Caco-2 (cell line): Measurements from ENCODE around the gene MTOR. TPM values are rescaled to one million over a fixed set of nuclear protein-coding genes. Genes with fewer than 3 reads are reported as not detected.

Experiments used
- BruUV-seq: library from RNA; stranded (reverse); fragments of 400-500 nt; replicated peaks from 2 replicates; lab custom pipeline; 2021; lab: Mats Ljungman, UMichigan
- CTCF ChIA-PET: fragments of 300-600 bp; sonication (Branson Sonifier 250); formaldehyde crosslinking; loops from one replicate; lab custom pipeline; 2022; ENCODE audit warnings: antibody characterized with exemption; lab: Charles Lee
- POLR2A ChIA-PET: fragments of 300-600 bp; sonication (Branson Sonifier 250); formaldehyde crosslinking; loops from one replicate; lab custom pipeline; 2022; ENCODE audit warnings: antibody characterized with exemption; lab: Charles Lee
- DNase-seq, 2 experiments: peaks; one replicate each; pipeline versions ENCODE4 v3.0.0 to v3.0.0-alpha.2; 2020 to 2022
- H3K27me3 ChIP-seq: replicated peaks from 2 replicates; pipeline ENCODE4 v1.6.0; 2011; ENCODE audit warnings: low read length; ENCODE audit not compliant: control insufficient read depth, insufficient read depth
- H3K36me3 ChIP-seq: 2 replicates; pipeline ENCODE4 v1.5.1; 2011; ENCODE audit warnings: low read length; ENCODE audit not compliant: control insufficient read depth, insufficient read depth
- H3K4me1 ChIP-seq: fragments of 250-450 bp; sonication (Bioruptor Pico); 2 replicates; pipeline ENCODE4 v1.5.1; 2020; ENCODE audit warnings: mild to moderate bottlenecking
- H3K4me3 ChIP-seq: 2 replicates; pipeline ENCODE4 v1.5.1; 2011; ENCODE audit warnings: low read depth, mild to moderate bottlenecking, control low read depth, low read length
- H3K9me3 ChIP-seq: fragments of 250-450 bp; sonication (Bioruptor Pico); 2 replicates; pipeline ENCODE4 v1.5.1; 2020; ENCODE audit warnings: mild to moderate bottlenecking, moderate library complexity
- H3K27ac Mint-ChIP-seq: one replicate; pipeline ENCODE4 v1.8.0; 2022; ENCODE audit warnings: mixed read lengths; ENCODE audit not compliant: unreplicated experiment
- H3K27me3 Mint-ChIP-seq: one replicate; pipeline ENCODE4 v1.8.0; 2022; ENCODE audit warnings: mixed read lengths; ENCODE audit not compliant: insufficient read depth, unreplicated experiment
- H3K36me3 Mint-ChIP-seq: one replicate; pipeline ENCODE4 v1.8.0; 2022; ENCODE audit warnings: mild to moderate bottlenecking, mixed read lengths; ENCODE audit not compliant: insufficient read depth, unreplicated experiment
- H3K4me1 Mint-ChIP-seq: one replicate; pipeline ENCODE4 v1.8.0; 2022; ENCODE audit warnings: low read depth, mixed read lengths; ENCODE audit not compliant: unreplicated experiment
- H3K4me3 Mint-ChIP-seq: one replicate; pipeline ENCODE4 v1.8.0; 2022; ENCODE audit warnings: mild to moderate bottlenecking, moderate library complexity, mixed read lengths; ENCODE audit not compliant: unreplicated experiment
- H3K9me3 Mint-ChIP-seq: one replicate; pipeline ENCODE4 v1.8.0; 2022; ENCODE audit warnings: mixed read lengths; ENCODE audit not compliant: unreplicated experiment
- CTCF ChIP-seq, 2 experiments: fragments of 200-600 bp in 1 of 2; IDR thresholded peaks; 1 replicate in 1 of 2; 2 replicates in 1 of 2; pipeline versions ENCODE4 v1.5.1 to v1.8.0; 2011 to 2022; ENCODE audit warnings: antibody characterized with exemption in 1 of 2, control low read depth in 1 of 2, inconsistent platforms in 1 of 2, low read depth in 1 of 2, low read length in 1 of 2, mild to moderate bottlenecking in 1 of 2, moderate library complexity in 1 of 2; ENCODE audit not compliant: insufficient read depth in 1 of 2, severe bottlenecking in 1 of 2, unreplicated experiment in 1 of 2
- intact Hi-C: fragments of 100-400 bp; cut with micrococcal nuclease; formaldehyde crosslinking; loops from one replicate; pipeline ENCODE4 v1.10.0; 2022; ENCODE audit not compliant: unreplicated experiment
- total RNA-seq: library from RNA; stranded (reverse); gene quantifications from 2 replicates; pipeline ENCODE4 v1.2.3, GENCODE V29; 2022

MTOR gene
- total RNA-seq, 1 experiment from 2014 or later: 45.7 TPM

DNA sequence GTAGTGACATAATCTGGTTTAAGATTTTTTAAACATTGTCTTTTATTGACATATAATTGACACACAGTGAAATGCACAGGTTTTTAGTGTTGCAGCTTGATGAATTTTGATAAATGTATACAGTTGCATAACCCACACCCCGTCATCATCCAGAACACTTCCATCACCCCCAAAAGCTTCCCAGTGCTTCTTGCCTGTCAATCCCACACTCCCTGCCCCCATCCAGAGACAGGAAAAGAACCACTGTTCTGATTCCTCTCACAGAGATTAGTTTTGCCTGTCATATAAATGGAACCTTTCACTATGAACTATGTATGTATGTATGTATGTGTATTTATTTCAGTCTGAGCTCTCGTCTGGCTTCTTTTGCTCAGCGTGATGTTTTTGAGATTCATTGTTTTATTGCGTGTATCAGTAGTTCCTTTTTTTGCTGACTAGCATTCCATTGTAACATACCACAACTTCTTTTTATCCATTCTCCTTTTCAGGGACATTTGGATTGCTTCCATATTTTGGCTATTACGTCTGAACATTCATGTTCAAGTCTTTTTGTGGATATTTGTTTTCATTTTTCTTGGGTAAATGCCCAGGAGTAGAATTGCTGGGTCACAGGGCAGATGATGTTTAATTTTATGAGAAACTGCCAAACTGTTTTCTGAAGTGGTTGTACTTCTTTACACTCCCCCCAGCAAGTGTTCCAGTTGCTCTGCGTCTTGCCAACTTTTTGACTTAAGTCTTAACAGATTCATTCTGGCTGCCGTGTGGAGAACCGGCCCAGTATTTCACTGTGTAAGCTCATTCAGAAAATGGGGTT lies 19.4 kb upstream of the MTOR start:
- TF ChIP-seq CTCF (IDR thresholded peaks at IDR 0.05; ENCODE audit: insufficient read depth in 1 of 2, low read depth in 1 of 2, low read length in 1 of 2, severe bottlenecking in 1 of 2, unreplicated experiment in 1 of 2): no peak
- Histone ChIP-seq H3K4me1 (no peaks in the 10 kb centered on the region), H3K27me3 (no peaks in the 10 kb centered on the region), H3K4me3 (no peak overlapping the region), H3K36me3 (peaks cover 4% of the 10 kb centered on the region; the same call in 1 of the 2 replicates), H3K9me3 (no peaks in the 10 kb centered on the region)
- Mint-ChIP-seq H3K27ac (no peak overlapping the region), H3K4me3 (no peak overlapping the region), H3K36me3 (peaks cover 31% of the 10 kb centered on the region), H3K9me3 (no peaks in the 10 kb centered on the region), H3K4me1 (peaks cover 6% of the 10 kb centered on the region), H3K27me3 (no peaks in the 10 kb centered on the region)
- ChIA-PET CTCF (no interaction called here), POLR2A (interaction anchor here (0.6 kb wide), 1 partner anchor 61 kb away, joined by 4 read pairs; no protein-coding TSS in a partner anchor)
- intact Hi-C loops: no loop called here
- BruUV-seq: no TSS peak
- DNase-seq: no peak

DNA sequence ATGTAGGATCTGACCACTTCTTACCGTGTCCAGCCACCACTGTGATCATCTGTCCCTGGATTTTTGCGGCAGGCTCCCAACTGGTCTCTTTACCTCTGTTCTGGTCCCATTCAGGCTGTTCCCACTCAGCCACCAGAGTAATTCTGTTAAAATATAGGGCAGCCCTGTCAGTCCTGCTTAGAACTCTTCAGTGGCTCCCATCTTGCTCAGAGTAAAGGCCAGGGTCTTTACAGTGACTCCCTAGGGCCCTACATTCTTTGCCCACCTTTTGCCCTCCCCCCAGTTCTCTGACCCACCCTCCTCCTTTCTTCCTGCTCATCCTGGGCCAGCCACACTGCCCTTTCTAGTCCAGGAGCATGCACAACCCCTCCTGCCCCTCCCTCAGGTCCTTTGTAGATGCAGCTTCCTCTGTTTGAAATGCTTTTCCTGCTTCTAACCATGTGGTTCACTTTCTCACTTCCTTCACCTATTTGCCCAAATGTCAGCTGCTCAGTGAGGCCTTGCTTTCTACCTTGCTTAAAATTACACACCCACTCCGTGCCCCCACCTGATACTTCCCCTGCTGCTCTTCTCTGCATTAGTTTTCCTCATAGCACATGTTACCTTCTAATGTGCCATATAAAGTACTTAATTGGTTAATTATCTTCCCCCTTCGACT lies 18.5 kb upstream of the MTOR start:
- Mint-ChIP-seq H3K4me1 (peaks cover 10% of the 10 kb centered on the region), H3K27ac (no peak overlapping the region)
- CTCF ChIA-PET: interaction anchor here (0.6 kb wide), 1 partner anchor 151 kb away, joined by 3 read pairs; no protein-coding TSS in a partner anchor

More for the DNA sequence above, 18.5 kb upstream of the MTOR start:
- no peak for TF ChIP-seq CTCF (IDR thresholded peaks at IDR 0.05; ENCODE audit: insufficient read depth in 1 of 2, low read depth in 1 of 2, low read length in 1 of 2, severe bottlenecking in 1 of 2, unreplicated experiment in 1 of 2)
- Mint-ChIP-seq H3K4me3 (no peak overlapping the region), H3K27me3 (no peaks in the 10 kb centered on the region), H3K9me3 (no peaks in the 10 kb centered on the region), H3K36me3 (peaks cover 27% of the 10 kb centered on the region)
- intact Hi-C loops: no loop called here
- H3K27me3 ChIP-seq: no peaks in the 10 kb centered on the region
- H3K9me3 ChIP-seq: no peaks in the 10 kb centered on the region
- no peak overlapping the region for H3K4me3 ChIP-seq
- no TSS peak for BruUV-seq
- POLR2A ChIA-PET: no interaction called here
- peaks cover 4% of the 10 kb centered on the region; the same call in 1 of the 2 replicates for H3K36me3 ChIP-seq
- no peaks in the 10 kb centered on the region for H3K4me1 ChIP-seq
- no peak for DNase-seq
